ENCODE results near the gene GLYAT.

GLYAT gene

GRCh38 chr11:58762284-58763119 lies 30.8 kb upstream of the GLYAT start:
- no peaks in the 10 kb centered on the region for H3K4me1 Mint-ChIP-seq
- no peak overlapping the region for H3K27ac Mint-ChIP-seq
- H3K9me3 Mint-ChIP-seq = peaks cover 0 to 4% of the 10 kb centered on the region in 2 donors
- DNase-seq (no peak), ATAC-seq (no peak)
- peaks cover 7% of the 10 kb centered on the region for H3K27me3 Mint-ChIP-seq
- no peak overlapping the region for H3K4me3 Mint-ChIP-seq

- Mint-ChIP-seq H3K27ac (no peak overlapping the region), H3K27me3 (peaks cover 2% of the 10 kb centered on the region), H3K9me3 (no peaks in the 10 kb centered on the region), H3K4me1 (no peaks in the 10 kb centered on the region), H3K4me3 (no peak overlapping the region)
- ATAC-seq (no peak), DNase-seq (no peak)
Observed at GRCh38 chr11:58757439-58757838, 25.7 kb upstream of the GLYAT start.

GRCh38 chr11:58745705-58746364 lies 14.1 kb upstream of the GLYAT start:
- DNase-seq (no peak), ATAC-seq (no peak)
- Mint-ChIP-seq H3K4me1 (peaks cover 9% of the 10 kb centered on the region), H3K27me3 (no peaks in the 10 kb centered on the region), H3K9me3 (peaks cover 3 to 18% of the 10 kb centered on the region in 2 donors), H3K4me3 (no peak overlapping the region), H3K27ac (no peak overlapping the region)

GRCh38 chr11:58744988-58745704 lies 13.4 kb upstream of the GLYAT start:
- Mint-ChIP-seq H3K27me3 (no peaks in the 10 kb centered on the region), H3K9me3 (peaks cover 9 to 20% of the 10 kb centered on the region in 2 donors), H3K27ac (no peak overlapping the region), H3K4me3 (no peak overlapping the region), H3K4me1 (peaks cover 9% of the 10 kb centered on the region)
- DNase-seq (no peak), ATAC-seq (no peak)

GRCh38 chr11:58742981-58743880 lies 11.5 kb upstream of the GLYAT start:
- H3K9me3 Mint-ChIP-seq = peaks cover 9 to 20% of the 10 kb centered on the region in 2 donors
- peaks cover 9% of the 10 kb centered on the region for H3K4me1 Mint-ChIP-seq
- H3K27ac Mint-ChIP-seq = no peak overlapping the region
- no peaks in the 10 kb centered on the region for H3K27me3 Mint-ChIP-seq
- no peak overlapping the region for H3K4me3 Mint-ChIP-seq
- no peak for ATAC-seq
- DNase-seq = no peak

GRCh38 chr11:58742140-58742539 lies 10.4 kb upstream of the GLYAT start:
- ATAC-seq (peak; percentile 62), DNase-seq (no peak)
- Mint-ChIP-seq H3K4me1 (peaks cover 9% of the 10 kb centered on the region), H3K27me3 (no peaks in the 10 kb centered on the region), H3K27ac (no peak overlapping the region), H3K9me3 (peaks cover 9 to 20% of the 10 kb centered on the region in 2 donors), H3K4me3 (no peak overlapping the region)

- no peak for DNase-seq
- Mint-ChIP-seq H3K9me3 (peaks cover 9 to 20% of the 10 kb centered on the region in 2 donors), H3K27ac (no peak overlapping the region), H3K27me3 (no peaks in the 10 kb centered on the region), H3K4me3 (no peak overlapping the region), H3K4me1 (peaks cover 9% of the 10 kb centered on the region)
- no peak for ATAC-seq
Observed at GRCh38 chr11:58741127-58741526, 9.4 kb upstream of the GLYAT start.

GRCh38 chr11:58740447-58740846 lies 8.7 kb upstream of the GLYAT start:
- DNase-seq = no peak
- Mint-ChIP-seq H3K4me3 (no peak overlapping the region), H3K4me1 (peaks cover 9% of the 10 kb centered on the region), H3K9me3 (peaks cover 9 to 20% of the 10 kb centered on the region in 2 donors), H3K27me3 (no peaks in the 10 kb centered on the region), H3K27ac (no peak overlapping the region)
- no peak for ATAC-seq

- ATAC-seq = no peak
- H3K27me3 Mint-ChIP-seq = no peaks in the 10 kb centered on the region
- peaks cover 9 to 15% of the 10 kb centered on the region in 2 donors for H3K9me3 Mint-ChIP-seq
Observed at GRCh38 chr11:58739725-58740430, 8.1 kb upstream of the GLYAT start.

GRCh38 chr11:58734681-58735490 lies 3.1 kb upstream of the GLYAT start:
- no peak overlapping the region for H3K4me3 Mint-ChIP-seq
- ATAC-seq (no peak), DNase-seq (no peak)
- H3K4me1 Mint-ChIP-seq = no peaks in the 10 kb centered on the region
- H3K27me3 Mint-ChIP-seq = no peaks in the 10 kb centered on the region
- no peaks in the 10 kb centered on the region for H3K9me3 Mint-ChIP-seq
- peak overlapping the region in 1 of 2 donors; percentile 57 for H3K27ac Mint-ChIP-seq

More at GRCh38 chr11:58739725-58740430, 8.1 kb upstream of the GLYAT start:
- Mint-ChIP-seq H3K27ac (no peak overlapping the region), H3K4me1 (peaks cover 9% of the 10 kb centered on the region), H3K4me3 (no peak overlapping the region)
- DNase-seq = no peak

GRCh38 chr11:58730507-58731089 lies 1.1 kb downstream of the GLYAT start:
- Mint-ChIP-seq H3K4me3 (no peak overlapping the region), H3K27me3 (no peaks in the 10 kb centered on the region), H3K9me3 (peaks cover 0 to 6% of the 10 kb centered on the region in 2 donors), H3K4me1 (peaks cover 30% of the 10 kb centered on the region), H3K27ac (no peak overlapping the region)
- no peak for DNase-seq
- ATAC-seq = no peak

GRCh38 chr11:58727415-58727797 lies 4.3 kb downstream of the GLYAT start:
- no peak for ATAC-seq
- H3K4me3 Mint-ChIP-seq = no peak overlapping the region
- DNase-seq = no peak
- peaks cover 35% of the 10 kb centered on the region for H3K4me1 Mint-ChIP-seq
- peaks cover 0 to 6% of the 10 kb centered on the region in 2 donors for H3K9me3 Mint-ChIP-seq
- peak overlapping the region in 1 of 2 donors; percentile 78 for H3K27ac Mint-ChIP-seq
- H3K27me3 Mint-ChIP-seq = no peaks in the 10 kb centered on the region

GRCh38 chr11:58726737-58727414 lies 4.9 kb downstream of the GLYAT start:
- no peak for ATAC-seq
- no peaks in the 10 kb centered on the region for H3K27me3 Mint-ChIP-seq
- no peak overlapping the region for H3K4me3 Mint-ChIP-seq
- H3K9me3 Mint-ChIP-seq = peaks cover 0 to 6% of the 10 kb centered on the region in 2 donors
- H3K4me1 Mint-ChIP-seq = peaks cover 35% of the 10 kb centered on the region
- H3K27ac Mint-ChIP-seq = peak overlapping the region in 1 of 2 donors; percentile 78
- no peak for DNase-seq

Data from stimulated activated naive CD8-positive, alpha-beta T cell treated with anti-CD3 and anti-CD28 coated beads, Interleukin-15, amount 100 ng/mL, for 72 hours (primary cell).